GM12878 (cell line): Measurements from ENCODE around the gene CTNNB1. TPM values are rescaled to one million over a fixed set of nuclear protein-coding genes. Genes with fewer than 3 reads are reported as not detected.

ENCODE experiments used
- ATAC-seq: fragments of 200-7000 bp; cut with Tn5 transposase; 3 replicates; pipeline ENCODE4 v1.9.1; 2020; ENCODE audit warnings: mild to moderate bottlenecking, moderate library complexity
- BruUV-seq: library from RNA; stranded (reverse); fragments of 400-500 nt; replicated peaks from 2 replicates; lab custom pipeline; 2021; lab: Mats Ljungman, UMichigan
- CTCF ChIA-PET: fragments of 300-600 bp; sonication (Branson Sonifier 250); formaldehyde crosslinking; extraction: SDS; loops from one replicate; lab custom pipeline; 2021; ENCODE audit warnings: inconsistent platforms; lab: Yijun Ruan, JAX
- POLR2A ChIA-PET: fragments of 350-600 bp; formaldehyde crosslinking; extraction: SDS; loops from one replicate; lab custom pipeline; 2021; ENCODE audit warnings: inconsistent platforms; lab: Charles Lee
- RAD21 ChIA-PET: fragments of 300-600 bp; sonication (Branson Sonifier 250); formaldehyde crosslinking; loops from one replicate; lab custom pipeline; 2023; ENCODE audit warnings: antibody characterized with exemption; ENCODE audit not compliant: unreplicated experiment; lab: Charles Lee
- SMC1A ChIA-PET: fragments of 300-600 bp; sonication (Branson Sonifier 250); formaldehyde crosslinking; loops from one replicate; lab custom pipeline; 2023; ENCODE audit not compliant: unreplicated experiment, uncharacterized antibody; lab: Charles Lee
- DNase-seq: peaks from one replicate; pipeline ENCODE4 v3.0.0-alpha.2; 2011; ENCODE audit warnings: low read depth, low spot score
- FAIRE-seq: peaks from 3 replicates; lab custom pipeline; 2011; peaks lifted over from hg19 to GRCh38; lab: Jason Lieb, UNC
- H2AFZ ChIP-seq: 2 replicates; pipeline ENCODE4 v1.6.0; 2011; ENCODE audit warnings: low read depth, low read length, control low read depth; ENCODE audit not compliant: control insufficient read depth
- H3K27ac ChIP-seq: 2 replicates; pipeline ENCODE4 v1.5.1; 2011; ENCODE audit warnings: control low read depth; ENCODE audit not compliant: control insufficient read depth, insufficient read depth
- H3K27me3 ChIP-seq, 2 experiments: replicated peaks in 1 of 2; 2 replicates each; pipeline versions ENCODE4 v1.6.0 to v1.6.1; 2011; ENCODE audit warnings: low read length in 1 of 2; ENCODE audit not compliant: control insufficient read depth in 2 of 2, insufficient read depth in 2 of 2
- H3K36me3 ChIP-seq, 2 experiments: 2 replicates each; pipeline ENCODE4 v1.5.1; 2011; ENCODE audit warnings: low read length in 1 of 2; ENCODE audit not compliant: control insufficient read depth in 2 of 2, insufficient read depth in 2 of 2
- H3K4me1 ChIP-seq: 2 replicates; pipeline ENCODE4 v1.6.1; 2011; ENCODE audit warnings: mild to moderate bottlenecking, low read length, moderate library complexity, mixed read lengths; ENCODE audit not compliant: control insufficient read depth, insufficient read depth
- H3K4me2 ChIP-seq: 2 replicates; pipeline ENCODE4 v1.6.0; 2011; ENCODE audit warnings: control low read depth; ENCODE audit not compliant: control insufficient read depth, insufficient read depth
- H3K4me3 ChIP-seq: fragments of 200-600 bp; sonication (generic); 2 replicates; pipeline ENCODE4 v1.5.1; 2016
- H3K79me2 ChIP-seq: 2 replicates; pipeline ENCODE4 v1.6.0; 2011; ENCODE audit warnings: low read length; ENCODE audit not compliant: control insufficient read depth, insufficient read depth
- H3K9ac ChIP-seq: 2 replicates; pipeline ENCODE4 v1.8.0; 2011; ENCODE audit warnings: low read length, control low read depth, mixed read lengths; ENCODE audit not compliant: control insufficient read depth, insufficient read depth
- H3K9me3 ChIP-seq: replicated peaks from 3 replicates; pipeline ENCODE4 v1.5.1; 2011; ENCODE audit warnings: mild to moderate bottlenecking, low read length; ENCODE audit not compliant: control insufficient read depth, insufficient read depth
- H4K20me1 ChIP-seq: 2 replicates; pipeline ENCODE4 v1.6.0; 2011; ENCODE audit not compliant: control insufficient read depth, insufficient read depth
- CEBPZ ChIP-seq: fragments of 150-350 bp; IDR thresholded peaks from 2 replicates; pipeline ENCODE4 v1.6.1; 2016; ENCODE audit warnings: low read depth, low read length
- HDGF ChIP-seq: fragments of 450-650 bp; IDR thresholded peaks from 2 replicates; pipeline ENCODE4 v1.6.1; 2016; ENCODE audit warnings: antibody characterized with exemption
- JUND ChIP-seq: IDR thresholded peaks from 2 replicates; pipeline ENCODE4 v1.6.1; 2012; ENCODE audit warnings: low read depth, mild to moderate bottlenecking, low read length, improper control_type of control experiment, moderate library complexity
- KAT2A ChIP-seq: conservative IDR thresholded peaks from 2 replicates; pipeline ENCODE4 v1.6.1; 2011; ENCODE audit warnings: low read depth, low read length; ENCODE audit not compliant: control insufficient read depth
- KDM1A ChIP-seq: fragments of 200-600 bp; sonication (generic); IDR thresholded peaks from 2 replicates; pipeline ENCODE4 v1.6.1; 2016; ENCODE audit warnings: borderline replicate concordance
- LARP7 ChIP-seq: fragments of 450-650 bp; IDR thresholded peaks from 2 replicates; pipeline ENCODE4 v1.6.1; 2017; ENCODE audit warnings: mild to moderate bottlenecking
- MTA3 ChIP-seq: IDR thresholded peaks from 2 replicates; pipeline ENCODE4 v1.6.1; 2012; ENCODE audit warnings: low read length, inconsistent platforms, borderline replicate concordance
- NFIC ChIP-seq: IDR thresholded peaks from 2 replicates; pipeline ENCODE4 v1.6.1; 2012; ENCODE audit warnings: low read depth, mild to moderate bottlenecking, inconsistent platforms, low read length, moderate library complexity
- POLR2AphosphoS2 ChIP-seq: IDR thresholded peaks from 2 replicates; pipeline ENCODE4 v1.6.1; 2011; ENCODE audit warnings: low read depth, mild to moderate bottlenecking, low read length, improper control_type of control experiment, moderate library complexity
- SMAD5 ChIP-seq: IDR thresholded peaks from 2 replicates; pipeline ENCODE4 v1.6.1; 2016; ENCODE audit warnings: antibody characterized with exemption, low read depth
- STAT1 ChIP-seq: fragments of 450-650 bp; conservative IDR thresholded peaks from 2 replicates; pipeline ENCODE4 v1.6.1; 2014; ENCODE audit warnings: antibody characterized with exemption, mild to moderate bottlenecking
- TCF12 ChIP-seq: IDR thresholded peaks from 2 replicates; pipeline ENCODE4 v1.6.1; 2011; ENCODE audit warnings: low read depth, mild to moderate bottlenecking, low read length
- TCF3 ChIP-seq: IDR thresholded peaks from 2 replicates; pipeline ENCODE4 v1.6.1; 2012; ENCODE audit warnings: low read depth, mild to moderate bottlenecking, low read length, borderline replicate concordance; ENCODE audit not compliant: insufficient read depth
- ZNF207 ChIP-seq: fragments of 450-650 bp; IDR thresholded peaks from 2 replicates; pipeline ENCODE4 v1.6.1; 2014; ENCODE audit warnings: antibody characterized with exemption, mild to moderate bottlenecking, borderline replicate concordance
- WGBS: methylation state at CpG from one replicate; pipeline ENCODE4 v1.1.6; 2016; ENCODE audit warnings: low lambda C conversion rate; ENCODE audit not compliant: insufficient replicate concordance, insufficient coverage; ENCODE audit errors: missing lambda C conversion rate; 5-methylcytosine and 5-hydroxymethylcytosine counted together
- in situ Hi-C: fragments of 300-500 bp; cut with MboI; formaldehyde crosslinking; loops from 9 replicates; pipeline ENCODE4 v1.14.3; 2018; ENCODE audit warnings: mixed read lengths
- intact Hi-C: fragments of 100-400 bp; cut with micrococcal nuclease; formaldehyde crosslinking; loops from one replicate; pipeline ENCODE4 v1.14.2; 2022; ENCODE audit not compliant: unreplicated experiment
- polyA plus RNA-seq, 11 experiments: library from polyadenylated mRNA; depleted of rRNA in 4 of 11; unstranded in 6 of 11; stranded (reverse) in 5 of 11; fragments of >200 nt; fragmentation: Nextera tagmentation in 4 of 11; fragmentation: Illumina TruSeq in 1 of 11; extraction: Ambion mirVana in 4 of 11; extraction: Trizol in 1 of 11; gene quantifications; 1 replicate in 1 of 11; 2 replicates in 10 of 11; pipeline versions ENCODE4 v1.2.1 to v1.2.3, GENCODE V29; 2011 to 2016; ENCODE audit warnings: inconsistent platforms in 2 of 11, missing spikeins in 2 of 11, low read depth in 1 of 11
- total RNA-seq, 4 experiments: library from RNA; depleted of rRNA in 3 of 4; stranded (reverse); fragments of >200 nt in 3 of 4; fragmentation: Illumina TruSeq in 1 of 4; extraction: Trizol in 1 of 4; gene quantifications; 2 replicates each; pipeline versions ENCODE4 v1.2.1 to v1.2.3, GENCODE V29; 2013 to 2021
- TF ChIP-seq, protein P1 (sequence below): IDR thresholded peaks from 2 replicates; pipeline ENCODE4 v1.6.1; 2011; ENCODE audit warnings: low read depth, mild to moderate bottlenecking, low read length, moderate library complexity, borderline replicate concordance; ENCODE audit errors: extremely low read depth

Gene CTNNB1
- total and polyA plus RNA-seq, 10 of the 15 experiments (the other 5 are each of a cell fraction or from before 2014, with no cell fraction given), result 30.4 to 217 (median 138) TPM

DNA sequence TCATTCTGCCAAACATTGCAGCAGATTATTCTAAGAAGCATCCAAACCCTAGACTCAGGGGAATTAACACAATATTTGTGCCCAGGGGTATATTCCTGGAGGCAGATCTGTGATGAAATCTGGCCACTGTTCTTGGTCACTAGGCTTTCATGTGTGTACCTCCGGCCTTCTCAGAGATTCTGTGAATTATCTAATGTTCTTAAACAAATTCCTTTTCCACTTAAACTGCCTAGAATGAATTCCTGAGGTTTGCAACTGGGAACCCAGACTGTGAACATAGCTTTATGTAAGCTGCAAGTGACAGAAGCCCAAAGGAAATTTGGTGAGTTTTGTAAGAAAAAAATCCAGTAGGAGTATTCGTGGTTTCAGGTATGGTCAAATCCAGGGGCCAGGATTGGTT, 20.7 kb upstream of the CTNNB1 start:
- Histone ChIP-seq H3K4me1 (no peaks in the 10 kb centered on the region), H3K79me2 (no peaks in the 10 kb centered on the region), H3K27ac (no peak overlapping the region), H2AFZ (no peak overlapping the region), H4K20me1 (no peaks in the 10 kb centered on the region), H3K4me3 (no peak overlapping the region), H3K9ac (no peak overlapping the region), H3K9me3 (no peaks in the 10 kb centered on the region), H3K27me3 (peaks cover 0 to 3% of the 10 kb centered on the region in 2 experiments; a peak in 1 of 4 replicates), H3K36me3 (no peaks in the 10 kb centered on the region), H3K4me2 (no peak overlapping the region)
- no peak for TF ChIP-seq CEBPZ
- TF ChIP-seq KAT2A, result no peak
- TF ChIP-seq KDM1A, result no peak
- TF ChIP-seq, protein P1, sequence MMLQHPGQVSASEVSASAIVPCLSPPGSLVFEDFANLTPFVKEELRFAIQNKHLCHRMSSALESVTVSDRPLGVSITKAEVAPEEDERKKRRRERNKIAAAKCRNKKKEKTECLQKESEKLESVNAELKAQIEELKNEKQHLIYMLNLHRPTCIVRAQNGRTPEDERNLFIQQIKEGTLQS, result no peak
- no peak for TF ChIP-seq ZNF207
- TF ChIP-seq SMAD5, result no peak
- no peak for TF ChIP-seq JUND
- TF ChIP-seq TCF12, result no peak
- TF ChIP-seq NFIC, result no peak
- no peak for TF ChIP-seq LARP7
- no peak for TF ChIP-seq MTA3
- TF ChIP-seq TCF3, result no peak
- TF ChIP-seq HDGF, result no peak
- no peak for TF ChIP-seq POLR2AphosphoS2
- no peak for TF ChIP-seq STAT1
- CTCF ChIA-PET, result interaction anchor here (1.0 kb wide), 1 partner anchor 21 kb away, joined by 3 read pairs; the partner anchor contains the start of gene CTNNB1
- FAIRE-seq (no peak), DNase-seq (no peak), ATAC-seq (no peak)
- intact Hi-C loops (no loop called here), in situ Hi-C loops (no loop called here)
- RAD21 ChIA-PET, result no interaction called here
- BruUV-seq, result no TSS peak
- SMC1A ChIA-PET, result no interaction called here
- POLR2A ChIA-PET, result no interaction called here
- WGBS, result 0% methylated on average over 2 of the region's 2 CpGs
